PC-9 (cell line): ENCODE results near the gene SAMD5. TPM values are rescaled to one million over a fixed set of nuclear protein-coding genes. Genes with fewer than 3 reads are reported as not detected.

Experiments
- BruUV-seq: library from RNA; stranded (reverse); fragments of 400-500 nt; replicated peaks from 2 replicates; lab custom pipeline; 2021; lab: Mats Ljungman, UMichigan
- CTCF ChIA-PET: fragments of 300-600 bp; sonication (Branson Sonifier 250); formaldehyde crosslinking; loops from one replicate; lab custom pipeline; 2022; ENCODE audit warnings: antibody characterized with exemption; lab: Charles Lee
- POLR2A ChIA-PET: fragments of 300-600 bp; sonication (Branson Sonifier 250); formaldehyde crosslinking; loops from one replicate; lab custom pipeline; 2022; ENCODE audit warnings: antibody characterized with exemption; ENCODE audit not compliant: unreplicated experiment; lab: Charles Lee
- DNase-seq, 2 experiments: peaks; one replicate each; pipeline versions ENCODE4 v3.0.0 to v3.0.0-alpha.2; 2015 to 2022; ENCODE audit warnings: mixed read lengths in 1 of 2
- H2AFZ ChIP-seq: fragments of 200-600 bp; sonication (generic); 2 replicates; pipeline ENCODE4 v1.8.1; 2017; ENCODE audit warnings: antibody characterized with exemption
- H3F3A ChIP-seq: fragments of 200-600 bp; sonication (generic); 2 replicates; pipeline ENCODE4 v1.8.1; 2017; ENCODE audit warnings: antibody characterized with exemption, mild to moderate bottlenecking, low read depth; ENCODE audit not compliant: insufficient read depth
- H3K27ac ChIP-seq: fragments of 200-600 bp; sonication (generic); 2 replicates; pipeline ENCODE4 v1.6.1; 2016; ENCODE audit warnings: mixed run types
- H3K27me3 ChIP-seq: fragments of 200-600 bp; sonication (generic); 2 replicates; pipeline ENCODE4 v1.6.1; 2016; ENCODE audit warnings: low read depth, mixed run types; ENCODE audit not compliant: insufficient read depth
- H3K36me3 ChIP-seq: fragments of 200-600 bp; sonication (generic); 2 replicates; pipeline ENCODE4 v1.6.1; 2016; ENCODE audit warnings: low read depth, mixed run types
- H3K4me1 ChIP-seq: fragments of 200-600 bp; sonication (generic); replicated peaks from 2 replicates; pipeline ENCODE4 v1.6.1; 2016; ENCODE audit warnings: mixed run types; ENCODE audit not compliant: insufficient read depth
- H3K4me2 ChIP-seq: fragments of 200-600 bp; sonication (generic); 2 replicates; pipeline ENCODE4 v1.6.1; 2017; ENCODE audit warnings: mixed run types
- H3K4me3 ChIP-seq: fragments of 200-600 bp; sonication (generic); 2 replicates; pipeline ENCODE4 v1.6.1; 2016; ENCODE audit warnings: mixed run types
- H3K79me2 ChIP-seq: fragments of 200-600 bp; sonication (generic); 2 replicates; pipeline ENCODE4 v1.6.1; 2017; ENCODE audit warnings: low read depth, mixed run types
- H3K9me2 ChIP-seq: fragments of 200-600 bp; sonication (generic); 2 replicates; pipeline ENCODE4 v1.8.1; 2017; ENCODE audit warnings: mild to moderate bottlenecking; ENCODE audit not compliant: insufficient read depth
- H3K9me3 ChIP-seq: fragments of 200-600 bp; sonication (generic); 2 replicates; pipeline ENCODE4 v1.8.1; 2016; ENCODE audit warnings: low read depth; ENCODE audit not compliant: insufficient read depth
- H4K20me1 ChIP-seq: fragments of 200-600 bp; sonication (generic); 2 replicates; pipeline ENCODE4 v1.8.1; 2017; ENCODE audit not compliant: insufficient read depth
- CTCF ChIP-seq: fragments of 200-600 bp; sonication (generic); conservative IDR thresholded peaks from 2 replicates; pipeline ENCODE4 v1.6.1; 2017; ENCODE audit warnings: mixed run types, antibody characterized with exemption, mild to moderate bottlenecking, moderate library complexity
- EZH2 ChIP-seq: fragments of 200-600 bp; sonication (generic); IDR thresholded peaks from 2 replicates; pipeline ENCODE4 v1.8.0; 2017; ENCODE audit warnings: antibody characterized with exemption, low read depth
- intact Hi-C: fragments of 100-400 bp; cut with micrococcal nuclease; formaldehyde crosslinking; loops from one replicate; pipeline ENCODE4 v1.10.0; 2022; ENCODE audit not compliant: unreplicated experiment
- total RNA-seq: library from RNA; stranded (reverse); gene quantifications from 2 replicates; pipeline ENCODE4 v1.2.3, GENCODE V29; 2021

The SAMD5 gene
- total RNA-seq, 1 experiment from 2014 or later: 1.2 TPM

- Histone ChIP-seq H3K4me3 (no peak overlapping the region), H3K9me2 (no peaks in the 10 kb centered on the region), H4K20me1 (no peaks in the 10 kb centered on the region), H3K36me3 (no peaks in the 10 kb centered on the region), H3K27me3 (no peaks in the 10 kb centered on the region), H3K27ac (no peak overlapping the region), H3K79me2 (no peaks in the 10 kb centered on the region), H3K4me2 (no peak overlapping the region), H3F3A (no peaks in the 10 kb centered on the region), H2AFZ (no peak overlapping the region), H3K4me1 (no peaks in the 10 kb centered on the region), H3K9me3 (no peaks in the 10 kb centered on the region)
- DNase-seq: no peak
- intact Hi-C loops: no loop called here
- ChIA-PET POLR2A (no interaction called here), CTCF (no interaction called here)
- BruUV-seq: no TSS peak
- TF ChIP-seq EZH2 (no peak), CTCF (no peak)
These were observed 52.2 kb downstream of the SAMD5 start for GRCh38 chr6:147560670-147561069.

GRCh38 chr6:147561726-147562125 is 53.2 kb downstream of the SAMD5 start:
- TF ChIP-seq CTCF (no peak), EZH2 (no peak)
- intact Hi-C loops: no loop called here
- no peaks in the 10 kb centered on the region for H3K9me2 ChIP-seq
- no peak overlapping the region for H2AFZ ChIP-seq
- BruUV-seq: no TSS peak
- H3K27ac ChIP-seq: no peak overlapping the region
- no peaks in the 10 kb centered on the region for H3F3A ChIP-seq
- H3K9me3 ChIP-seq: no peaks in the 10 kb centered on the region
- no peak overlapping the region for H3K4me2 ChIP-seq
- POLR2A ChIA-PET: no interaction called here
- CTCF ChIA-PET: no interaction called here
- no peaks in the 10 kb centered on the region for H3K4me1 ChIP-seq
- H4K20me1 ChIP-seq: no peaks in the 10 kb centered on the region
- no peak overlapping the region for H3K4me3 ChIP-seq
- H3K79me2 ChIP-seq: no peaks in the 10 kb centered on the region
- no peak for DNase-seq
- H3K36me3 ChIP-seq: no peaks in the 10 kb centered on the region
- no peaks in the 10 kb centered on the region for H3K27me3 ChIP-seq

- no peak for DNase-seq
- Histone ChIP-seq H3K36me3 (no peaks in the 10 kb centered on the region), H3K27me3 (no peaks in the 10 kb centered on the region), H3K4me1 (no peaks in the 10 kb centered on the region), H3K9me3 (no peaks in the 10 kb centered on the region), H3F3A (no peaks in the 10 kb centered on the region), H4K20me1 (no peaks in the 10 kb centered on the region), H3K9me2 (no peaks in the 10 kb centered on the region), H3K79me2 (no peaks in the 10 kb centered on the region), H3K27ac (no peak overlapping the region), H3K4me3 (no peak overlapping the region), H3K4me2 (no peak overlapping the region), H2AFZ (no peak overlapping the region)
- no peak for TF ChIP-seq CTCF
- TF ChIP-seq EZH2: no peak
- intact Hi-C loops: no loop called here
- ChIA-PET CTCF (no interaction called here), POLR2A (no interaction called here)
- BruUV-seq: no TSS peak
These were observed 55.0 kb downstream of the SAMD5 start for GRCh38 chr6:147563472-147563871.
